HepG2 (cell line): ENCODE measurements around the gene SLC25A22. TPM values are rescaled to one million over a fixed set of nuclear protein-coding genes. Genes with fewer than 3 reads are reported as not detected.
A peak's percentile ranks its signal among the peaks of the same experiment; 100 is the strongest.

Experiments used
- ARNT2 ChIP-seq: sonication (generic); formaldehyde crosslinking; IDR thresholded peaks from 2 replicates; pipeline ENCODE4 v1.8.0; 2022; ENCODE audit warnings: mild to moderate bottlenecking, low read depth, missing genetic modification reagents, moderate library complexity
- EED ChIP-seq: sonication (generic); formaldehyde crosslinking; IDR thresholded peaks from 2 replicates; pipeline ENCODE4 v1.5.0; 2020; ENCODE audit warnings: mild to moderate bottlenecking, missing genetic modification reagents
- FOXK1 ChIP-seq: sonication (generic); formaldehyde crosslinking; IDR thresholded peaks from 2 replicates; pipeline ENCODE4 v1.4.0; 2020; ENCODE audit warnings: low read depth, missing genetic modification reagents, borderline replicate concordance
- HDAC1 ChIP-seq: sonication (generic); formaldehyde crosslinking; IDR thresholded peaks from 2 replicates; pipeline ENCODE4 v1.5.1; 2020; ENCODE audit warnings: mild to moderate bottlenecking, missing genetic modification reagents
- HNRNPK ChIP-seq: fragments of 200-400 bp; formaldehyde crosslinking; IDR thresholded peaks from 2 replicates; pipeline ENCODE4 v1.6.1; 2018; ENCODE audit warnings: low read length, low read depth, moderate library complexity, mild to moderate bottlenecking; ENCODE audit not compliant: poor library complexity, severe bottlenecking
- MBNL3 ChIP-seq: fragments of 250-450 bp; sonication (Bioruptor Pico); conservative IDR thresholded peaks from 2 replicates; pipeline ENCODE4 v1.8.0; 2022; ENCODE audit warnings: mild to moderate bottlenecking, inconsistent platforms
- NR2C2 ChIP-seq: sonication (generic); formaldehyde crosslinking; IDR thresholded peaks from 2 replicates; pipeline ENCODE4 v1.4.0; 2020; ENCODE audit warnings: missing genetic modification reagents, mild to moderate bottlenecking, moderate library complexity, borderline replicate concordance
- NRL ChIP-seq: sonication (generic); formaldehyde crosslinking; IDR thresholded peaks from 2 replicates; pipeline ENCODE4 v1.5.0; 2020; ENCODE audit warnings: missing genetic modification reagents, mild to moderate bottlenecking, moderate library complexity, borderline replicate concordance
- PAWR ChIP-seq: sonication (generic); formaldehyde crosslinking; IDR thresholded peaks from 2 replicates; pipeline ENCODE4 v1.4.0; 2020; ENCODE audit warnings: missing genetic modification reagents, mild to moderate bottlenecking, borderline replicate concordance
- RBFOX2 ChIP-seq: fragments of 200-400 bp; formaldehyde crosslinking; IDR thresholded peaks from 2 replicates; pipeline ENCODE4 v1.6.1; 2017; ENCODE audit warnings: low read depth, mild to moderate bottlenecking, low read length
- RBM39 ChIP-seq: fragments of 200-400 bp; formaldehyde crosslinking; IDR thresholded peaks from one replicate; pipeline ENCODE4 v1.6.1; 2018; ENCODE audit warnings: antibody characterized with exemption, mild to moderate bottlenecking, low read depth, low read length; ENCODE audit not compliant: poor library complexity, severe bottlenecking
- RNF2 ChIP-seq: fragments of 450-650 bp; conservative IDR thresholded peaks from 2 replicates; pipeline ENCODE4 v1.6.1; 2016; ENCODE audit warnings: low read depth
- SIN3A ChIP-seq: IDR thresholded peaks from 2 replicates; pipeline ENCODE4 v1.6.1; 2011; ENCODE audit warnings: low read depth, mild to moderate bottlenecking, control low read depth, low read length, borderline replicate concordance
- SMC3 ChIP-seq: IDR thresholded peaks from 2 replicates; pipeline ENCODE4 v1.6.1; 2011; ENCODE audit warnings: low read length, improper control_type of control experiment
- ZFX ChIP-seq: sonication (generic); formaldehyde crosslinking; IDR thresholded peaks from 2 replicates; pipeline ENCODE4 v1.4.0; 2020; ENCODE audit warnings: mild to moderate bottlenecking, low read depth, missing genetic modification reagents, moderate library complexity
- ZNF143 ChIP-seq: sonication (generic); formaldehyde crosslinking; IDR thresholded peaks from 2 replicates; pipeline ENCODE4 v1.4.0; 2020; ENCODE audit warnings: missing genetic modification reagents
- ZNF232 ChIP-seq: sonication (generic); formaldehyde crosslinking; IDR thresholded peaks from 2 replicates; pipeline ENCODE4 v1.4.0; 2020; ENCODE audit warnings: missing genetic modification reagents, borderline replicate concordance
- ZNF530 ChIP-seq: sonication (generic); formaldehyde crosslinking; IDR thresholded peaks from 2 replicates; pipeline ENCODE4 v1.5.0; 2020; ENCODE audit warnings: low read depth, mild to moderate bottlenecking, missing genetic modification reagents
- ZNF567 ChIP-seq: sonication (generic); formaldehyde crosslinking; IDR thresholded peaks from 2 replicates; pipeline ENCODE4 v1.8.1; 2023; ENCODE audit warnings: mild to moderate bottlenecking, missing genetic modification reagents, borderline replicate concordance
- ZSCAN22 ChIP-seq: sonication (generic); formaldehyde crosslinking; IDR thresholded peaks from 2 replicates; pipeline ENCODE4 v1.4.0; 2020; ENCODE audit warnings: mild to moderate bottlenecking, missing genetic modification reagents
- polyA plus RNA-seq, 8 experiments: library from polyadenylated mRNA; depleted of rRNA in 3 of 8; stranded (reverse) in 7 of 8; unstranded in 1 of 8; fragments of >200 nt; fragmentation: Illumina TruSeq in 4 of 8; extraction: Trizol in 4 of 8; gene quantifications; 2 replicates each; pipeline versions ENCODE4 v1.2.1 to v1.2.3, GENCODE V29; 2011 to 2016; ENCODE audit warnings: low read depth in 4 of 8, missing spikeins in 1 of 8, mixed read lengths in 1 of 8; ENCODE audit not compliant: insufficient read depth in 1 of 8
- total RNA-seq, 5 experiments: library from RNA; depleted of rRNA; stranded (reverse); fragments of >200 nt; fragmentation: Illumina TruSeq; extraction: Trizol; gene quantifications; 2 replicates each; pipeline ENCODE4 v1.2.3, GENCODE V29; 2016; ENCODE audit warnings: low read depth in 1 of 5
- TF ChIP-seq, protein P1 (sequence below): sonication (generic); formaldehyde crosslinking; IDR thresholded peaks from 2 replicates; pipeline ENCODE4 v1.4.0; 2020; ENCODE audit warnings: mild to moderate bottlenecking, missing genetic modification reagents, borderline replicate concordance
- TF ChIP-seq, protein P2 (sequence below): sonication (generic); formaldehyde crosslinking; conservative IDR thresholded peaks from 2 replicates; pipeline ENCODE4 v1.8.1; 2023; ENCODE audit warnings: missing genetic modification reagents
- TF ChIP-seq, protein P3 (sequence below): sonication (generic); formaldehyde crosslinking; IDR thresholded peaks from 2 replicates; pipeline ENCODE4 v1.5.0; 2020; ENCODE audit warnings: missing genetic modification reagents, mild to moderate bottlenecking, borderline replicate concordance

SLC25A22 gene
- total and polyA plus RNA-seq, 2 of the 13 experiments (the other 11 are each of a cell fraction or from before 2014, with no cell fraction given), result 12.4 to 19.2 TPM

DNA sequence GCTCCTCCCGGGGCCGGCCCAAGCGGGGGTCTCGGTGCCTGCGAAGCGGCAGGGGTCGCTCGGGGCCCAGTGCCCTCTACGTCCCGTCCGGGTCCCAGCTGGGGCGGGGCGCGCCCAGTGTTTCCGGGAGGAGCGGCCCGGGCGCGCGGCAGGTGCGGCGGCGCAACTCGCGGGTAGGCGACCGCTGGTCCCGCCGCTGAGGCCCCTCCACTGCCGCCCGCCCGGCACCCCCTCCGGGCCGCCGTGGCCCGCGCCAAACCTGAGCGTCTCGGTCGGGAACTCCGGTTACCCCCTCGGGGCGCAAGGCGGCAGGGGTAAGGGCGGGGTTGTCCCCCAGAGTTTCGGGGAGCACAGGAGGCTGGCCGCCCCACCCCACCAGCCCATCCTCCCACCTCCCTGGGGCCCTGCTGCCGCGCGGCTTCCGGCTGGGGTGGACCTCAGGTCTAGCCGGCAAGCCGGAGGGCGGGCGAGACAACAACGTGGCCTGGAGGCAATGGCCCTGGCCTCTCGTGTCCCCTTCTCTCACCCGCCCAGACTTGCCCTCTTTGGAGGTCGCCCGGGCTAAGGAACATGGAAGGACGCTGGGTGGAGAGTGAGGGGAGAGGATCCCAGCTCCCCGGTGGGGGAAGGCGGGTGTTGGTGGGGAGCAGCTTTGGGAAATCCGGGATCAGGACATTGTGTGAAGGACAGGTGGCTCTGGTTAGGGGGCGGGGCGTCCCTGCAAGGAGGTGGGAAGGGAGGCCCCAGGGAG is 29.2 kb upstream of the SLC25A22 start (continued):
- TF ChIP-seq HDAC1 (CRISPR knock-in tag) (peak; percentile 85), NRL (CRISPR knock-in tag) (peak; percentile 71; the same call in 1 of the 2 replicates), SMC3 (no peak), RBFOX2 (peak; percentile 71), ZNF143 (CRISPR knock-in tag) (no peak), SIN3A (peak; percentile 55; the same call in 1 of the 2 replicates), FOXK1 (CRISPR knock-in tag) (peak; percentile 25; the same call in 1 of the 2 replicates), RBM39 (peak; percentile 42), ZSCAN22 (CRISPR knock-in tag) (0 out of 2 replicates have a peak, but pooled peaks have one; percentile 28), ZNF232 (CRISPR knock-in tag) (0 out of 2 replicates have a peak, but pooled peaks have one; percentile 11), PAWR (CRISPR knock-in tag) (no peak), RNF2 (0 out of 2 replicates have a peak, but pooled peaks have one; percentile 49), HNRNPK (peak; percentile 54), ARNT2 (CRISPR knock-in tag) (peak; percentile 75), EED (no peak), ZNF567 (CRISPR knock-in tag) (peak; percentile 90; the same call in 1 of the 2 replicates), MBNL3 (no peak), NR2C2 (peak; percentile 58; the same call in 1 of the 2 replicates), ZNF530 (CRISPR knock-in tag) (no peak), ZFX (CRISPR knock-in tag) (peak; percentile 90)
- TF ChIP-seq, protein P1, sequence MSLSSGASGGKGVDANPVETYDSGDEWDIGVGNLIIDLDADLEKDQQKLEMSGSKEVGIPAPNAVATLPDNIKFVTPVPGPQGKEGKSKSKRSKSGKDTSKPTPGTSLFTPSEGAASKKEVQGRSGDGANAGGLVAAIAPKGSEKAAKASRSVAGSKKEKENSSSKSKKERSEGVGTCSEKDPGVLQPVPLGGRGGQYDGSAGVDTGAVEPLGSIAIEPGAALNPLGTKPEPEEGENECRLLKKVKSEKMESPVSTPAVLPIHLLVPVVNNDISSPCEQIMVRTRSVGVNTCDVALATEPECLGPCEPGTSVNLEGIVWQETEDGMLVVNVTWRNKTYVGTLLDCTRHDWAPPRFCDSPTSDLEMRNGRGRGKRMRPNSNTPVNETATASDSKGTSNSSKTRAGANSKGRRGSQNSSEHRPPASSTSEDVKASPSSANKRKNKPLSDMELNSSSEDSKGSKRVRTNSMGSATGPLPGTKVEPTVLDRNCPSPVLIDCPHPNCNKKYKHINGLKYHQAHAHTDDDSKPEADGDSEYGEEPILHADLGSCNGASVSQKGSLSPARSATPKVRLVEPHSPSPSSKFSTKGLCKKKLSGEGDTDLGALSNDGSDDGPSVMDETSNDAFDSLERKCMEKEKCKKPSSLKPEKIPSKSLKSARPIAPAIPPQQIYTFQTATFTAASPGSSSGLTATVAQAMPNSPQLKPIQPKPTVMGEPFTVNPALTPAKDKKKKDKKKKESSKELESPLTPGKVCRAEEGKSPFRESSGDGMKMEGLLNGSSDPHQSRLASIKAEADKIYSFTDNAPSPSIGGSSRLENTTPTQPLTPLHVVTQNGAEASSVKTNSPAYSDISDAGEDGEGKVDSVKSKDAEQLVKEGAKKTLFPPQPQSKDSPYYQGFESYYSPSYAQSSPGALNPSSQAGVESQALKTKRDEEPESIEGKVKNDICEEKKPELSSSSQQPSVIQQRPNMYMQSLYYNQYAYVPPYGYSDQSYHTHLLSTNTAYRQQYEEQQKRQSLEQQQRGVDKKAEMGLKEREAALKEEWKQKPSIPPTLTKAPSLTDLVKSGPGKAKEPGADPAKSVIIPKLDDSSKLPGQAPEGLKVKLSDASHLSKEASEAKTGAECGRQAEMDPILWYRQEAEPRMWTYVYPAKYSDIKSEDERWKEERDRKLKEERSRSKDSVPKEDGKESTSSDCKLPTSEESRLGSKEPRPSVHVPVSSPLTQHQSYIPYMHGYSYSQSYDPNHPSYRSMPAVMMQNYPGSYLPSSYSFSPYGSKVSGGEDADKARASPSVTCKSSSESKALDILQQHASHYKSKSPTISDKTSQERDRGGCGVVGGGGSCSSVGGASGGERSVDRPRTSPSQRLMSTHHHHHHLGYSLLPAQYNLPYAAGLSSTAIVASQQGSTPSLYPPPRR (CRISPR knock-in tag), result peak; percentile 38; the same call in 1 of the 2 replicates
- TF ChIP-seq, protein P2, sequence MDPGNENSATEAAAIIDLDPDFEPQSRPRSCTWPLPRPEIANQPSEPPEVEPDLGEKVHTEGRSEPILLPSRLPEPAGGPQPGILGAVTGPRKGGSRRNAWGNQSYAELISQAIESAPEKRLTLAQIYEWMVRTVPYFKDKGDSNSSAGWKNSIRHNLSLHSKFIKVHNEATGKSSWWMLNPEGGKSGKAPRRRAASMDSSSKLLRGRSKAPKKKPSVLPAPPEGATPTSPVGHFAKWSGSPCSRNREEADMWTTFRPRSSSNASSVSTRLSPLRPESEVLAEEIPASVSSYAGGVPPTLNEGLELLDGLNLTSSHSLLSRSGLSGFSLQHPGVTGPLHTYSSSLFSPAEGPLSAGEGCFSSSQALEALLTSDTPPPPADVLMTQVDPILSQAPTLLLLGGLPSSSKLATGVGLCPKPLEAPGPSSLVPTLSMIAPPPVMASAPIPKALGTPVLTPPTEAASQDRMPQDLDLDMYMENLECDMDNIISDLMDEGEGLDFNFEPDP (CRISPR knock-in tag), result no peak
- TF ChIP-seq, protein P3, sequence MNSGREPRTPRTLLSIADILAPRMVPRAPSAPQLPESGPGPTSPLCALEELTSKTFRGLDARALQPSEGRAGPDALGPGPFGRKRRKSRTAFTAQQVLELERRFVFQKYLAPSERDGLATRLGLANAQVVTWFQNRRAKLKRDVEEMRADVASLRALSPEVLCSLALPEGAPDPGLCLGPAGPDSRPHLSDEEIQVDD, result peak; percentile 77; the same call in 1 of the 2 replicates
